ENCODE results near the gene NUDT13.

The NUDT13 gene

GRCh38 chr10:73076360-73077183 lies 33.7 kb upstream of the NUDT13 start:
- no peak overlapping the region for H3K4me3 ChIP-seq (ENCODE audit: low read depth, low read length)
- no peak for TF ChIP-seq CTCF (IDR thresholded peaks at IDR 0.05; ENCODE audit: low read depth, low read length, missing control alignments)
- DNase-seq (ENCODE audit: low read depth) = no peak

GRCh38 chr10:73079779-73080541 lies 30.3 kb upstream of the NUDT13 start:
- H3K4me3 ChIP-seq (ENCODE audit: low read depth, low read length) = no peak overlapping the region
- no peak for TF ChIP-seq CTCF (IDR thresholded peaks at IDR 0.05; ENCODE audit: low read depth, low read length, missing control alignments)
- no peak for DNase-seq (ENCODE audit: low read depth)

- H3K4me3 ChIP-seq (ENCODE audit: low read depth, low read length) = no peak overlapping the region
- no peak for DNase-seq (ENCODE audit: low read depth)
- no peak for TF ChIP-seq CTCF (IDR thresholded peaks at IDR 0.05; ENCODE audit: low read depth, low read length, missing control alignments)
These were observed 27.0 kb upstream of the NUDT13 start for GRCh38 chr10:73083221-73083620.

- TF ChIP-seq CTCF (IDR thresholded peaks at IDR 0.05; ENCODE audit: low read depth, low read length, missing control alignments) = no peak
- DNase-seq (ENCODE audit: low read depth) = no peak
- H3K4me3 ChIP-seq (ENCODE audit: low read depth, low read length) = no peak overlapping the region
These were observed 26.0 kb upstream of the NUDT13 start for GRCh38 chr10:73084209-73084608.

DNA sequence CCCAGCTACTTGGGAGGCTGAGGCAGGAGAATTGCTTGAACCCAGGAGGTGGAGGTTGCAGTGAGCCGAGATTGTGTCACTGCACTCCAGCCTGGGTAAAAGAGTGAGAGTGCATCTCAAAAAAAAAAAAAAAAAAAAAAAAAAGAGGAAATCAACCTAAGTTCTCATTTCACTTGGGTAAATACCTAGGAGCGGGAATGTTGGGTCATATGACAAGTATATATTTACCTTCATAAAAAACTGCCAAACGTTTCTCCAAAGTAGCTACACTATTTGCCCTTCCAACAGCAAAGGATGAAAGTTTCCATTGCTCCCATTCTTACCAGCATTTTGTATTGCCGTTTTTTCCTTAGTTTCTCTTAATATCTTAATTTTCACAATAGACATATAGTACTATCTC lies 23.4 kb upstream of the NUDT13 start:
- no peak for DNase-seq (ENCODE audit: low read depth)
- no peak for TF ChIP-seq CTCF (IDR thresholded peaks at IDR 0.05; ENCODE audit: low read depth, low read length, missing control alignments)
- H3K4me3 ChIP-seq (ENCODE audit: low read depth, low read length) = no peak overlapping the region

GRCh38 chr10:73088304-73088703 lies 22.0 kb upstream of the NUDT13 start:
- no peak for TF ChIP-seq CTCF (IDR thresholded peaks at IDR 0.05; ENCODE audit: low read depth, low read length, missing control alignments)
- H3K4me3 ChIP-seq (ENCODE audit: low read depth, low read length) = no peak overlapping the region
- no peak for DNase-seq (ENCODE audit: low read depth)
